GM19324 (cell line): Measurements from ENCODE around the gene KNSTRN.
A peak's percentile ranks its signal among the peaks of the same experiment; 100 is the strongest.

ENCODE experiments used
- ATAC-seq: cut with Tn5 transposase; IDR thresholded peaks from one replicate; pipeline ENCODE4 v1.9.1; 2021; ENCODE audit warnings: mild to moderate bottlenecking, moderate library complexity; ENCODE audit not compliant: unreplicated experiment, low FRiP score

Gene KNSTRN

DNA sequence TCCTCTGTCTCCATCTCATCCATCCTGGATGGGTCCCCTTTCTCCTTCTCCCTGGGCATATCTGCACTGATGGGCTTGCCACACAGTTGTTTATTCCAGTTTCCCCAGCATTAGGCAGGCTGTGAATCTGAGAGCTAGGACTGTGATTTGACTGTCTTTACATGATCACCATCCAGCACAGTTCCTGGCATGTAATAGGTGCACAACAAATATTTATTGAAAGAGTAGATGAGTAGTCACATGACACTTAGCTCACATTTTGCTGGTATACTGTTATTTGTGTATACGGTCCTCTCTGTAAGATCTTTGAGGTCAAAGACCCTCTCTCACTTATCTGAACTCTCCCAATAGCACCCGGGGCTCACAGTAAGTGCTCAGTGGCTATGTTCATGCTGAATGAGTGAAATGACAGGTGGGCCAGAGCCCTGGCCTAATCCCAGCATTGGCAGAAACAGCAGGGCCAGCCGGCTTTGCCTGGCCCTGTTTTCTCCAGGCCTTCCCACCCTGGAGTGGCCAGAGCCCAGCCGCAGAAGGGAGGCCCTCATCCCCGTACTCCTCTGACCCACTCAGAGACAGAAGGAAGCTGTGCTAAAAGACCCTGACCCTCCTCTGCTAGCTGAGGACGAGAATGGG is 42.1 kb downstream of the KNSTRN start:
- ATAC-seq: no peak

DNA sequence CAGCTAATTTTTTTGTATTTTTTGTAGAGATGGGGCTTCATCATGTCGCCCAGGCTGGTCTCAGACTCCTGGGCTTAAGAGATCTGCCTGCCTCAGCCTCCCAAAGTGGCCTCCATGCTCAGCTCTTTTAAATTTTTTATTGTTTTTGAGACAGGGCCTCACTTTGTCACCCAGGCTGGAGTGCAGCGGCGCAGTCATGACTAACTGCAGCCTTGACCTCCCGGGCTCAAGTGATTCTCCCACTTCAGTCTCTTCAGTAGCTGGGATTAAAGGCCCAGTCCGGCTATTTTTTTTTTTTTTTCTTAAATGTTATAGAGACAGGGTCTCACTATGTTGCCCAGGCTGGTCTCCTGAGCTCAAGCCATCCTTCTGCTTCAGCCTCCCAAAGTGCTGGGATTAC is 43.2 kb downstream of the KNSTRN start:
- no peak for ATAC-seq

DNA sequence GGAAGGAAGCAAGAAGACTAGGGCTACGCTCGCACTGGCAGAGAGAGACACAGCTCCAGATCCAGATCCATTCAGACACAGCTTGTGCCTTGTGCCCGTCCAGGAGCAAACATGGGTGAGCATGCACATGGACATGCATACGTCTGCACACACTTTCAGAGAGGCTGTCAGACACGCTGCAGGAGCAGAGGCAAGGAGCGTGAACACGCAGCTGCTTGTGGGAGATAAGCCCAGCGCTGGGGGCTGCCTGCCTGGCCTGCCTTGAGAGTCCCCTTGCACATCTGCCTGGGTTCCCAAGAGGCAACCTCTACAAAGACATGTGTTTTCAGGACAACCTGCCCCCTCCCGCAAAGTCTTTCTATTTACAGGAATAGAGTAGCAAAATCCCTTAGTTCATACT is 44.7 kb downstream of the KNSTRN start:
- ATAC-seq: no peak

DNA sequence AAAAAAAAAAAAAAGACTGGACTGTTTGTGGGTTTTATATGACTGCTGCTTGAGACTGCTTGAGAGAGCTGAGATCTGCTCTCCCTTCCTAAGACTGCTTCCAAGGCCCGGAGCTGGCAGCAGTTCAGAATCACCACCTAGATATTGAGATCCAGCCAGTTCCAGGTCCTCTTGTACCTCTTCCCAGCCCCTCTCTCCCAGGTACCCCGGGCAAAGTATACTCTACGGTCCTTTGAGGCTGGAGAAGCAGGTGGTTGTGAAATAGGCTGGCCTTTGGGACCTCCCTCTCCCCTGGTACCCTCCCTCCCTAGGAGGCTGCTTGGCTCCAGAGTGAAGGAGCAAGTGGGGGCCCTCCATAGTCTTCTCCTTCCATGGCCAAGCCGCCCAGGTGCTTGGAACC is 45.7 kb downstream of the KNSTRN start:
- ATAC-seq: no peak

DNA sequence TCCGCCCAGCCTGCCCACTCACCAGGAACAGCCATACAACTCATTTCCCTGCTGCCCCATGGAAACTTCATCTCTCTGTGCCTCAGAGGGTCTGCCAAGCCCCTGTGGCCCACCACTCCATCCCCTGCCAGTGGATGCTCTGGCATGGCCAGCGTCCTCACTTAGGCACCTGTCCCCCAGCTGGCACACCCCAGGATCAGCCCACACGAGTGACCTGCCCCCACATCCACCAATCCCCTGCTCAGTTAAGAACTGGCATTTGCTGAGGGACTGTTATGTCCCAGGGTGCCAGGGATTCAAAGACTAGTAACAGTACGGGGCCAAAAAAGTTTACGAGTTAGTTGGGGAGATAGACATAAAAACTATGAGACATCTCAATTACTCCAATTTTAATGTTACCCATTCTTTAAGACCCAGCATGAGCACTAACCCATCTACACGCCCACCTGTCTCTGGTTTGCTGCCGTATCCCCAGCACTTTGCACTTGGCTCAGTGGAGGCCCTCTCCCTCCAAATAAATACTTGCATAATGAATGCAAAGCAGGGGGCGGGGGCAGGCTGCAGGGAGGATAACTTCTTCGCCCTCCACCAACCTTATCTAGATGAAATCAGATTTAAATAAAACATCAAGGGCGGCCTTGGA is 46.7 kb downstream of the KNSTRN start:
- ATAC-seq: no peak

DNA sequence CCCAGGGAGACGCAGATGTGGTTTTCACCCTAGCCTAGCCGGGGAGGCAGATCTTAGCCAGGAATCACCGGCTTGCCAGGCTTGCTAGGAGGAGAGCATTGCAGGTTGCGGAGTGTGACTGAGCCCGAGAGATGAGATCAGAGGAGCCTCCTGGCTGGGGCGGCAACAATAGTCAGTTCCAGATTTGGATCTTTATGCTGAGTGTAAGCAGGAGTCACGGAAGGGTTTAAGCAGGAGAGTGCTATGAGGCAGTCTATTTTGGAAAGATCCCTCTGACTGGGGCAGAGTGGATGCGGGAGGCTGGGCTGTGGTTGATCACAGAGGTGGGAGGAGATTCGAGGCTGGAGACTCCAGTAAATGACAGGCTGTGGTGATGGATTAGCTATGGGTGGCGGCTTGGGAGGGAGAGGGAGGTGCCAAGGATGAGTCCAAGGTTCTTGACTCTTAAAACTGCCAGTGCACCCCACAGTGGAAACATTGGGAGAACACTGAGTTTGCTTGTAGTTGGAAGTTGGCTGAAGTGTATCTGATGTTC is 47.8 kb downstream of the KNSTRN start:
- ATAC-seq: no peak

DNA sequence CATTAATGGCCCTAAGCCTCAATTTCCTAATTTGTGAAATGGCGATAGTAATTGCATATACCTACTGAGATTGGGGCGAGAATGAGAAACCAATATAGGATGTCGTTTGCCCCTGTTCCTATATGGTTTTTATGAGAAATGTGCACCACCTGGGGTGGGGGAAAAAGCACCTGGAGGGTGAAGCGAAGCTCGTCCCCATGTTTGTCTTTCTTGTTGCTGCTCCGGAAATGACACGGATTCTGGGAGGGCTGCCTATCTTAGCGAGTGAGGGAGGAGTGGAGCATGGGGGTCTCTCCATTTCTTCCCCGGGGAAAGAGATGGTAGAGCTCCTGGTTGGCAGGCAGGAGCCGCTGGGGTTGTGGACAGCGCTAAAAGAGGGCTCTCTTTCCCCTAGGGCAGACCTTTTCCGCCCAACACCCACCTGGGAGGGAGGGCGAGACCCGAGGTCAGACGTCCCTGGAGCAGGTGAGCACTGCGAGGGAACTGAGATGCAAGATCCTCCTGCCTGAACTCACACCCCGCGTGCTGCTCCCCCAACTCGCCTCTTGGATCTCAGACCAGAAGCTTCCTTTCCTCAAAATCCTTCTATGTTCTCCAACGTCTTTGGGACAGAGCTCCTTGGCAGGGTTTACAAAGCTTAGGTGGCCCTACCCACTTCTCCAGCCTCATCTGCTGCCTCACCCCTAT is 52.6 kb downstream of the KNSTRN start:
- ATAC-seq: no peak

DNA sequence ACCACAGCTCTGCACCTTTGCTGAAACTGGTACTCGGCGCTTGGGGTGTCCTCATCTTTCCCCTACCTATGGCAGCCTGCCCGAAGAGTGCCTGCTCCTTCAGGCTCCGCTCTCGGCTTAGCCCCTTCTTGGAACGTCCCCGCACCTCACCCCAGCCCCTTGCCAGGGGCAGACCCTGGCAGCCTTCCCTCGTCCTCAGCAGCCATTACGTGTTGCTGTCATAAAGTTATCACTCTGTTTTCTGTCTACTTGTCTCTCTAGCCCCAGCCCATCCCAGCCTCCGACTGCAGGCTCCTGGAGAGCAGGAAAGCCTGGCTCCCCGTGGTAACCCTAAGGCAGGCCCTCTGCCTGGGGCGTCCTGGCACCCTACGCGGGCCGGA is 53.2 kb downstream of the KNSTRN start:
- ATAC-seq: no peak

DNA sequence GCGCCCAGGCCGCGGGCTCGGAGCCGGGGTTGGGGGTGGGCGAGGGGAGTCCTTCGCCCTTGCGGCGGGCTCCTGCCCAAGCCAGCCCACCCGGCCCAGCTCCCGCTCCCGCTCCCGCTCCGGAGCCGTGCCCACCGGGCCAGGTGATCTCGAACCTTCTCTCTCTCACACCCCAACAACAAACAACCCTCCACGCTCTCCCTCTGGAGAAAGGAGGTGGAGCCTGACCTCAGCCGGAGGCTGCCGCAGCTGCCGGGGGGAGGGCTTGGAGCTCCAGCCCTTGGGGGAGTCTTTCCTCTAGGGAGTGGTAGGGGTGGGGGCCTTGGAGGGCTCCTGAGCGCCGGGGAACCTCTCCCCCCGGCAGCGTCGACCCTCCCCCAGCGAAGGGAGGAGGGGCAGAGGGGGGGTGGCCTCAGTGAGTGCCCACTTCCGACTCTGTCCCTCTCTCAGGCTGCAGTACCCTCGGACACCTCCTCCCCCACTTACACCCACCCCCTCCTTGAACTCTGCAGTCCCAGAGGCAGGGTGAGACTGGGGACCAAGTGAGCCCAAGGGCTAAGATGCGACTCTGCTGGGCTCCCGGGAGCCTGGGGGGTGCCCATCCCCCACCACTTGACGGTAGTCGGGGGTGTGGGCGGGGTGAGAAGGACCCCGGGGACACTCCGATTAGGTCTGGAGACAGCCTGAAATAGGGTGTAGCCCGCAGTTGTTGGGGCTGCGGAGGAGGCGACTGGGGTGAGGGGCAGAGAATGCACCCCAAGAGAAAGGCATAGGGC is 53.8 kb downstream of the KNSTRN start:
- ATAC-seq: no peak

DNA sequence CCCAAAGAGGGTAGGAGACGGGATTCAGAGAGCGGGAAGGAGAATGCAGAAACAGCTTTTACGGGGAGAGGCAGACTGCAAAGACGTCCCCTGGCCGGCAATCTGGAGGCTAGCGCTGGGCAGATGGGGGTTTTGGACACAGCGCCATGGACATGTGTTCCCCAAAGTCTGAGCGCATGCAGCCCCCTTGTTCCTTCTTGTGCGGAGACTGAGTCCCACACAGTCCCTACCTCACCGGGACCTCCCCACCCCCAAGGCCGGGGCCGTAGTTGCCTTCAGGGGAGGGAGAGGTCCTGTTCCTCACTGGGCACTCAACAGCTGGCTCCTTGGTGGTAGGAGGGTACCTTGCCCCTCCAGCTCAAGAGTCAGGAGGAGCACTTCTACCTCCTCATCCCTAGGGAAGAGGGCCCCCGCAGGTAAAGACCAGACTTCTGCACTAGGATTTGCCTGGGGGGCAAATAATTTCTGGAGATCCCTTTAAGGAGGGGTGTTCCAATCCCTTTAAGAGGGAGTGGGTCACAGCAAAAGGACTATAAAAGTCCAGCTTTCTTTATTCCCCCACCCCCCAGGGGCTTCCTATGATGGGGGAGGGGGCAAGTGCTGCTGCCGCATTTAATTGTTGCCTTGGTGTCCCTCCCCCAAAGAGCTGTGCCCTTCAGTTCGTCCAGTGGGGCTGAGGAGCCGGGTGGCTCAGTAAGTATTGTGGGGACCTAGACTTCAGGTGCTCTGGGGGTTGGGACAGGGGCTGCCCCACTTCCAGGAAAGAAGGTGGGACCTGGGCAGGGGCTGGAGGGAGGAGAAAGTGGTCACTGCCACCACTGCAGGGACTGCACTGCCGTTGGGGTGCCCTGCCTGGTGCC is 54.6 kb downstream of the KNSTRN start:
- no peak for ATAC-seq

DNA sequence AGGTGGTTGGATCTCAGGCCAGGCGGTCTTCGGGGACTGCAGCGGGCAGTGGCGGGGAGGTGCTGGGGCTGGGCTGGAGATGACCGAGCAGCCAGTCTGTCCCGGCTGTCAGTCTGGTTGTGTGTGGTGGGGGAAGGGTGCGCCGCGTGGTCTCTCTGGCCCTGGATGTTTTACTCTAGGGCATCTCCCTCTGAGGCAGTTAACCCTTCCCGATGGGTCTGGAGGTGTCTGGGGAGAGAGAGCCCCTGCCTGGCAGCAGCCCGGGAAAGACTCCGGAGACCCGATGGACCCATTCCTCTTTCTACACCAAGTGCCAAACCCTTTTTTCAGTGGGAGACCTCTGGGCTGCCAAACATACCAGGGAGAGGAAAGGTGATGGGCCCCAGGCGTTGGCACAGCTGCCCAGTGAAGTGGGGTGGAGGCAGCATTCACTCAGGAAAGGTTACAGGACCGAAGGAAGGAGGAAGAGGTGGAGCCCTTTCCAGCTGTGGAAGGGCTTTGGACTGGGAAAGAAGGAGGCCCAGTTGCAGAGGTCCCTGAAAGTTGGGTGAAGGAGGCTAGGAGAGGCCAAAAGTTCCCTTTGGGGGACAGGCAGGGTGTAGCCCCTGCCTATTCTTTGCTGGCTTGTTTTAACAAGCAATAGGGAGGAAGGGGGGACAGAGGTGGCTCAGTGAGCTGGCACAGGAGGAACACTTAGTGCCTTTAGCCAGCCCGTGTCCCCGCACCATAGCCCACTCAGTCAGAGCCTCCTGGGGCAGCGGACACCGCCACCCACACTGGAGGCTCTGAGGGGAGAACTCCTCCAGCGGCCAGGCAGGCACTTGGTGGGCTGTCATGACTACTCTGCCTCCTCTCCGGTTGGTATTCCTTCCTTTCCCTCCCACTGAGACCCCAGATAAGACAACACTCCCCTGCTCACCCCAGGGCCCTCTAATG is 55.5 kb downstream of the KNSTRN start:
- no peak for ATAC-seq

DNA sequence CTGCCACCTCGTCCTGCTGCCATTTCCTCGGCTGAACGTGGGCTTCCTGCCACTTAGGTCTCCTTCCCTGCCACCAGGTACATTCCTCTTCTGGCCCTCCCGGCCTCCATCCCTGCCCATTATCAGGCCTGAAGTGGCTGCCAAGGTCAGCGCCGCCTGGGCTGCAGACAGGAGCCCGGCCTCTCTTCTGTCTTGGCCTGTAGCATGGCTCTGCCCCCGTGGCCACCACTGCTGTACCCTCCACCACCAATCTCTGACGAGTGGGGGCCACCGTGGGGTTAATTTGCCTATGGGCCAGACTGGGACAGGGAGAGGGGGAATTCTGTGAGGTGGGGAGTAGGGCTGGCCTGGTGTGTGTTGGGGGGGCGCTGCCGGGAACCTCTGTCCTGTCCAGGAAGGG is 56.2 kb downstream of the KNSTRN start:
- ATAC-seq: no peak

DNA sequence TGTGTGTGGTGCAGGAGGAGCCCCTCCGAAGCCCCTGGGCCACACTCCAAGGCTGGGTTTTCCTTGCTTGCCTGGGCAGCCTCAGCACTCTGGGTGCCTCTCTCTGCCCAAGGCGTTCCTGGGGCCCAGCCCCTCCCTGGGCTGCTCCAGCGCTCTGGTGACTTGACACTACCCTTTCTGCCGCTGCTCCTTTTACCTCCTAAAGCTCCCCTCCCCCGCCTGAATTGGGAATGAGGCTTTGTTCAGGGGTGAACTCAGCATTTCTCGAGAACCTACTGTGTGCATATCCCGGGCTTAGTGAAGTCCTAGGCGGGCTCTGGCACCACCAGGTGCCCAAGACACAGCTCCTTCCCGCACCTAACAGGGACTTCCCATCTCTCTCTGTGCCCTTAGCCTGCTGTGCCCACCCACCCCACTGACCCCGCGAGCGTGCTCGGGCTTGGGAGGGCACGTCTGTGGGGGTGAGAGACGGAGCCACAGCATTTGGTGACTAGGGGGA is 57.0 kb downstream of the KNSTRN start:
- ATAC-seq: no peak

DNA sequence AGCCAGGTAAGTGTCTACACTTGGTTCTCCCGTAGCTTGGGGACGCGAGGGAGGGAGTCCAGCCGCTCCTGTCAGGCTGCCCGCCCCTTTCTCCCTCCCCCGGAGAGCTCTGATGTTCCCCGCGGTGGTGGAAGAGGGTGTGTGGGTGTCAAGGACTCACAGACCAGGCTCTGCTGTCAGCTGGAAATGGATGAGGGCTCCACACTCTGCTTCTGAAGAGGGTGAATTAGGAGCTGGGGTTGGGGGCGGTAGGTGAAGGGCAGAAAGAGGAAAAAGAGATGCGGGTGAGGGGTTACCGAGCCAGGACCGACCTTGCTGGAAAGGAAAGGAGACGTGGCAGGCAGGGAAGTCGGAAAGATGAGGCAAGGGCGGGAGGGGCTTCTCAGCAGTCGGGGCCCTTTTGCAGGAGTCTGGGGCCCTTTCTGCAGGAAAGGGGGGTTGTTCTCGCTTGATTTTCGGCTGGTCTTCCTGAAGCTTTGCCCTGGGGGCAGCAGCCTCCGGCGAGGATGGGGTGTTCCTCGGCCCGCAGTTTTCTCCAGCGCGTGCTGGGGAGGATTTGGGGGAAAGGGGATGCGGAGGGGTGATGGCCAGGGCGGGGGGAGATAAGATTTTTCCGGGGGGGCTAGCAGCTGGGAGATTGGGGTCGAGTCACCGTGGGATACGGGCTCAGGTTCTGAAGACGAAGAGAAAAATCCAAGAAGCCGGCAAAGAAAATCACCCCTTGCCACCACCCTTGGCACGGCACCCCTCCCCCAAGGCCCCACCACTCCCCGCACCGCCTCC is 57.6 kb downstream of the KNSTRN start:
- ATAC-seq: no peak

DNA sequence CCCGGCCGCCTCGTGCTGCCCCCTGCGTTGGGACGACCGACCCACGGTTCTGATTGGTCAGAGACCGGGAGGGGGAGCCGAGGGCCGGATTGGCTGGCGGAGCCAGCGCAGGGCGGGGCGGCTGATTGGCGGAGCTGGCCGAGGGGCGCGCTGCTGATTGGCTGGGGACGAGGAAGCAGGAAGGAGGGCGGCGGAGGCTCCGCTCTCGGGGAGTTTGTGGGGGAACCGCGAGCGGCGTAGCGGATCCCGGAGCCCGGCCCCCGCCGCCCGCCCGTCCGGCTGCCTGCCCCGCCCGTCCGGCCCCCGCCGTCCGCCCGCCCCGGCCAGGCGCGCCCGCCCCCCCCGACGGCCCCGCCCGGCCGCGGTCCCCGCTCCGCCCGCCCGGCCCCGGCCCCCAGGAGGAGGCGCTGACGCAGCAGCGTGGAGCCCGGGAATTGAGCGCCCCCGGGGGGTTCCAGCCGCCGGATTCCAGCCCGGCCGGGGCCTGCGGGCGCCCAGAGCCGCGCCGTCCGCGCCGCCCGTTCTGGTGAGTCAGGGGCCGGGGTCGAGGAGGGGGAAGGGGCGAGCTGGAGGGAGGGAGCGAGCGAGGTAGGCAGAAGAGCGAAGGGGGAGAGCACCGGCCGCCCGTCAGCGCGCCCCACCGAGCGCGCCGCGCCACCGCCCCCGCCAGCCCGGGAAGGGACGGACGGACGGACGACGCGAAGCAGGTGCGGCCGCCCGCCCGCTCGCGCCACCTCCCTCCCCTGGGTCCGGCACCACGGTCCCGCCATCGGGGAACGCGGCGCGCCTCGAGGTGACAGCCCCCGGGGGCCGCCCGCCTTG is 58.4 kb downstream of the KNSTRN start, which contains the start of gene BAHD1:
Gene BAHD1, plus strand, starts transcription at position 211 of the 822 bp plus-strand sequence. CDS start 17,512 bp downstream, outside the sequence.
- ATAC-seq: peak; percentile 87

DNA sequence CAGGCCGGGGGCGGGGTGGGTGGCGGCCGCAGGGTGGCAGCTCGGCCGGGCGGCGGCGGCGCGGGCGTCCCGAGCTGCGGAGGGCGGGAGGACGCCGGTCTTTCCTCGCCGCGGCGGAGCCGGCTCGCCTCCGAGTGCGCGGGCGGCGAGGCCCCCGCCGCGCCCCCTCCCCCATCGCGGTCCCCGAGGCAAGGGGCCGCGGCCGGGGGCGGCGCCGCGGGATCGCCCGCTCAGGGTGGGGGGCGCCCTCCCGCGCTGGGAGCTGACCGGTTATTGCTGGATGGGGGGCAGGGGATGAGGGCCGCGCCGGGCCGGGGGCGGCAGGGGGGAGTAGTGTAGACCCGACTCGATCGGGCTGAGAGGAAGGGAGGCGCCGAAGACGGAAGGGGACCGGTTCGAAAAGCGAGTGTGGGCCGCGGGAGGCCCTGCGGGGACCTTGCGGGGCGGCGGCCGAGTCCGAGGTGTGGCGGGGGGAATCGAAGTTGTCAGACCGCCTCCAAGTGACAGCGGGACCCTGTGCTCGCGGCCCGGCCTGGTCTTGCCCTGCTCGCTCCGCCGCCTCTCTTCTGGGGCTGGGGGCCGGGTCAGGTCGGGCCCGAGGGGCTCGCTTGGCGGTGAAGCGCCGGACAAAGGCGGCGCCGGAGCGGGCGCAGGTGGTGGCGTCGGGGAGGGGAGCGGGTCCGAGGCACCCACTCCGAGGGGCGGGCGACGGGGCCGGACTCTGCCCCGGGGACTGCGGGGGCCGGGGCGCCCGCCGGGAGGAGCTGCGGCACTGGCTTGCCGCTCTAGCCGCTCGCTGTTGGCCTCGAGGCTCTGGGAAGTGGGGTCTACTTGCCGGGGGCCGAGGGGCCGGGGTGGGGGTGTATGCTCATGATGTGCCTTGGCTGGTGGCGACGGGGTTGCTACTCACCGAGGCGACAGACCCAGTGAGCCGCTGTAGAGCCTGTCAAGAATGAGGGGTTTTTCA is 59.3 kb downstream of the KNSTRN start:
- peak; percentile 12 for ATAC-seq
